HG02678 (cell line): ENCODE results near the gene PHTF2.
"Not testable (repeated sequence)": the region's sequence is repeated elsewhere in the genome, so short reads cannot be mapped to it uniquely, and the experiment has no call there.

Experiments used
- ATAC-seq: cut with Tn5 transposase; IDR thresholded peaks from one replicate; pipeline ENCODE4 v1.9.1; 2021; ENCODE audit warnings: mild to moderate bottlenecking, moderate library complexity; ENCODE audit not compliant: unreplicated experiment

The PHTF2 gene

GRCh38 chr7:77827999-77828398 is 29.4 kb downstream of the PHTF2 start:
- no peak for ATAC-seq

DNA sequence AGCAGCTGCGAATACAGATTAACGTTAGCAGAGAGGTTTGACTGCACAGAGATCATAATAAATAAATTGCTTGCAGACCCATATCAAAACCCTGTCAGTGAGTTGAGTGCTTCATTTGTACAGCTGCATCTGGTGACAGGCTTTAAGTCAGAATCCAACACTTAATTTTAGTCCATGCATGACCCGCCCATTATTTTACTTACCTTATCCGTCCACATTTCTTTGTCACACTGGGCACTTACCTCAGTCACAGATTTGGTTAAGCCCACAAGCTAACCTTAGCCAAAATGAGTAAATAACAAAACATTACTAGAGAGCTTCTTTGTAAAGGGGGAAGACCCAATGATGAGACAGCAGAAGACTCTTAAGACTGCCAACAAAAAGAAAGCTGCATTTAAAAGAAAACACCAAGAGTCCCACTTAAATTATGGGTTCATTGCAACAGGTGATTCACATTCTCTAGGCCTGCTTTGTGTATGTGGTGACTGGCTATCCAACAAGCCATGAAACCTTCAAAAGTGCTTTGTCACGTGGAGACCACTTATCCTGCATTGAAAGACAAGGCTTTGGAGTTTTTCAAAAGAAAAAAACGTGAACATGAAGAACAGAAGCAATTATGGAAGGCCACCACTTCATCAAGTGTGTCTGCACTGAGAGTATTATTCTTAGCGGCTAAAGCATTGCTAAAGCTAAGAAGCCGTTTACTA is 32.2 kb downstream of the PHTF2 start:
- no peak for ATAC-seq

DNA sequence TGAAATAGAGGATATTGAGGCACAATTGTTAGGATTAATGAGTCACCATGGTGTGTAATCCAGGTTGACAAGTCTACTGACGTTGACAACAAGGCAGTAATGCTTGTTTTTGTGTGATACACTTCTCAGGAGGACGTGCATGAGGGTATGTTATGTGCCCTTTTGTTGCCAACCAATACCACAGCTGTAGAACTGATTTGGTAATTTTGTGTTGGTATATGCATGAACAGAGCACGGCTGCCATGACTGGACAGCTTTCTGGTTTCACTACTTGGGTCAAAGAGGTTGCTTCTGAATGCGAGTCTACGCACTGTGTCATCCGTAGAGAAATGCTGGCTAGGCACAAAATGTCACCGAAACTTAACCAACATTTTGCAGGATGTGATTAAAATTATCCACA is 32.9 kb downstream of the PHTF2 start:
- no peak for ATAC-seq

GRCh38 chr7:77831953-77832352 is 33.4 kb downstream of the PHTF2 start:
- no peak for ATAC-seq

GRCh38 chr7:77833136-77833535 is 34.6 kb downstream of the PHTF2 start:
- no peak for ATAC-seq

DNA sequence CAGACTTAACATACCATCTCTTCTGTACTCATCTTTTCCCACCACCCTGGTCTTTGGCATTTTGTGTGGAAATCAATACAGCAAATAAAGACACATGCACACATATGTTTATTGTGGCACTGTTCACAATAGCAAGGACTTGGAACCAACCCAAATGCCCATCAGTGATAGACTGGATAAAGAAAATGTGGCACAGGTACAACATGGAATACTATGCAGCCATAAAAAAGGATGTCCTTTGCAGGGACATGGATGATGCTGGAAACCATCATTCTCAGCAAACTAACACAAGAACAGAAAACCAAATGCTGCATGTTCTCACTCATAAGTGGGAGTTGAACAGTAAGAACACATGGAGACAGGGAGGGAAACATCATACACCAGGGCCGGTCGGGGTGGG is 37.9 kb downstream of the PHTF2 start:
- not testable (repeated sequence) for ATAC-seq

DNA sequence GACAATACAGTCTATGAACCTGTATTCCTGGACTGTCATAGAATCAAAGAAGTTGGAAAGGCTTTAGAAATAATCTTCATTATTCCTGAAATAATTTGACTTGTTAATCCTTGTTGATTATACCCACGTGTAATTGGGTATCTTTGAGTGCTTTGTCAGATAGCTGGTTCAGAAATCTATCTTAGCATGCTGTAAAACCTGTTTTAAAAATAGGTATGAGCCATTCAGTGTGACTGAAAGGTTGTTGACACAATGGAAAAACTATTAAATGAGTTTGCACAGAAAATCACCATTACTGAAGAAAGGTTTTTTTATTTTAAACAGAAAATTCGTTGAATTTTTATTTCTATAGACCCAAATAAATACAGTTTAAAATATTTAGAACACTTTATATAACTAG is 38.7 kb downstream of the PHTF2 start:
- no peak for ATAC-seq

DNA sequence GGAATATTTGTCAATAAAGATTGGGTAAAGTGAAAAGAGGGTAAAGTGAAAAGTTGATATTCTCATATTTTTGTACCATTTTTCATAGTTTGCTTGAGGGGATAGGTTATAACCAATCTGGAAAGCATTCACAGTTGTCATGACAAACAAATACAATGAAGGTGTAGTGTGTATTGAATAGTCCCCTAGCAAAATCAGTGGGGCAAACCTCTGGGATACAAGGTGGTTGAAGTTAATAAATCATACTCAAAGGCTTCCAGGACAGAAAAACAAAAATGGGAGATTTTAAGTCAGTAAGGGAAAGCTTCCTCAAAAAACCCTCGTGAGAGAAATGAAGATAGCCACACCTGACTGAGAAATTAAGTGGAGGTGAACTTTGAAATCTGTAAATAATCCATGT is 39.4 kb downstream of the PHTF2 start:
- no peak for ATAC-seq

- no peak for ATAC-seq
These were observed 40.4 kb downstream of the PHTF2 start for GRCh38 chr7:77838929-77839491.

- no peak for ATAC-seq
These were observed 41.3 kb downstream of the PHTF2 start for GRCh38 chr7:77839919-77840318.

GRCh38 chr7:77843194-77843593 is 44.6 kb downstream of the PHTF2 start:
- ATAC-seq: no peak

- no peak for ATAC-seq
These were observed 47.9 kb downstream of the PHTF2 start for GRCh38 chr7:77846317-77847092.

GRCh38 chr7:77855371-77856083 is 57.0 kb downstream of the PHTF2 start:
- no peak for ATAC-seq

DNA sequence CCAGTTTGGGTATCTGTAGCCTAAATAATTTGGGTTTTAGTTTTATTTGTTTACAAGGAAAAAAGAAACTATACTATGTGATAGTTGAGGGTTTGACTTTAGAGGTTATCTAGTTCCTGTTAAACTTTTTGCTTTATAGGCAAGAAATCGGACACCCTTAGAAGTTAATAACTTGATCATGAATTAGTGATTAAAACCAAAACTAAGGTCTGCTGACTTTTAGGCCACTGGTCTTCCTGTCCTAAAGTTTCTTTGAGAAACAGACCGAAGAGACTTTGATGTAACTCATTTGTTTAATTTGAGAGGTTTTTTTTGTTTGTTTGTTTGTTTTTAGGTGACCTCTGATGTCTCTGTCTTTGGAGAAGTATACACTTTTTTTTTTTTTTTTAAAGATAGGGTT is 59.7 kb downstream of the PHTF2 start:
- ATAC-seq: peak; percentile 55

DNA sequence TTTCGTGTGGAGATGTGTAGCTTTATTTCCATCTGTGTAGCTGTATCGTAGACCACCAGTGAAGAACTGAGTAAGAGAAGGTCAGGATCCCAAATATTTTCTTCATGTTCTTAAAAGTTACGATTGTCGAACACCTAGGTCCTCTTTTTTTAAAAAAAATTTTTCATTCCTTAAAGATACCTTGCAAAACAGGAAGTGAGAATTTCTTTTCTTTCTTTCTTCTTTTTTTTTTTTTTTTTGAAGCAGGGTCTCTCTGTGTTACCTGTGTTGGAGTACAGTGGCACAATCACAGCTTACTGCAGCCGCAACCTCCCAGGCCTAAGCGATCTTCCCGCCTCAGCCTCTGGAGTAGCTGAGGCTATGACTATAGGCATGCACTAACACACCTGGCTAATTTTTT is 60.8 kb downstream of the PHTF2 start:
- no peak for ATAC-seq

DNA sequence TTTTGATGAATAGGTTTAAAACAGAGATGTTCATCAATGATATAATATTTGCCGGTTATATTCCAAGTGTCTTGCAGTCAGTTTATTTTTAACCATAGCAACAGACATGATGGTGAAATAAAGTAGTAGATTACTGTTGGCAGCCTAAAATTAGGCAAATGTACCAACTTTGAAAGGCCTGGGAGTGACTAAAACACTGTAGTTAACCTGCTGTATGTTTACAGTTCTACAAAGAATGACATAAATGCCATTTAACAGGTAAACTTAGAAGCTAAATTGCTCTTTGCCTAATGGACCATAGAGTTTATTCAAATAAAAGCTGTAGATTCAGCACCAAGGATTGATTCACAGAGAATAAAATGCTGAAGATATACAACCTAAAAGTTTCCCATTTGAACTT is 64.1 kb downstream of the PHTF2 start:
- no peak for ATAC-seq

GRCh38 chr7:77863860-77864259 is 65.3 kb downstream of the PHTF2 start:
- ATAC-seq: no peak

DNA sequence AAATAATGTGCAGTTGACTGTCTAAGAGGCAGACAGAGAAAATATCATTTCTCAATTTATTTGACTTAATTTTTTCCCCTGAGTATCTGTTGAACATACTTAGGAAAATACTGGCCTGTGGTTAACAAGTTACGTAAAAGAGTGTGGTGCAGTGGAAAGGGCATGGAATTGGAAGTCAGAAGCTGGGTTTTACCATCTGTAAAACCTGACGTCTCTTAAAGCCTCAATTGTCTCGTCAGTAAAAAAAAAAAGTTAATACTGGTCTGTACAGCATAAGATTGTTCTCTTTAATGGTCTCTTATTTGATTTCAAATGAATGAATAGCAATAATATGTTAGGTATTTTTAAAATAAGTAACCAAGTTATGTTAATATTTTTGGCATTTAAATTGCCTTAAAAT is 67.8 kb downstream of the PHTF2 start:
- ATAC-seq: no peak

DNA sequence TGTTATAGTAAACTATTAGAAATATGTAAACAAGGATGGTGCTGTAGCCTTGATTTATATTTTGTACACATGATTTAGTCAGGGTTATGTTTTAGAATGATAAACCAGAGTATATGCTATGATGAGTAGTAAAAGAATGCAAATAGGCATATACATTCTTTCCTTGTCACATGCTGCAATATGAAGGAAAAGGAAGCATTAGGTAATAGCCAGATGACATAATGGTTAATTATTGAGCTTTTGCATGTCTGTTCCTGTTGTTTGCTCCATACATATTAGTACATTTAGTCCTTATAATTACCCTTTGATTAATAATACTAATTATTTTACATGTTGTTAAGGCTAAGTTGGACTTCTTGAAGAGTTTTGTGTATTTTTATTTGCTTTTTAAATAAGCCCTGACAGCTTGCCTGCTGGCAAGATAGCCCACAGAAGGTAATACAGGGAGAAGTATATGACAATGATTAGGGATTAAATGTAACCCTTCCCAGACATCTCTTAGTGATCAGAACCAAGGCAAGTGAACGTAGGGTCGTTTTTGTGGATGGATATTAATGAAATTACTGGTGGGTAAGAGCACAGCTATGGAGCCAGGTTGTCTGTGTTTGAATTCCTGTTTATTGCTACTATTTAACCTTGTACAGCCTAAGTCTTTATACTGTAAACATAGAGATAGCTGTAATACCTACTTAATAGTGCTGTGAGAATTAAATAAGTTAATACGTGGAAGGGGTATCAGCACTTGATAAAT is 68.4 kb downstream of the PHTF2 start:
- ATAC-seq: no peak

DNA sequence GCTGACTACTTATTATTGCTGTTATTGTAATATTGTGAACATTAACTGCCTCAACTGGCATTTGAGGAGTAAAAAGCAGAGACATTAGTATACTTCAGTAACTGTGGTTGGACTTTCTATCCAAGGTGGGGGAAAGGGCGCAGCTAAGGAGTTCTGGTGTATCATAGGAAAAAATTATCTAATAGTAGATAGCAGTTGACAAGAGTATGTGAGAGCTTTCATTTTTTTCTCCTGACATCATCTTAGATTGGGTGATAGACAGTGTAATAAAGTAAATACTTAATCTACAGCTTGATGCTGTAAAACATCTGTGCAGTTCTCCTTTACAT is 68.9 kb downstream of the PHTF2 start:
- no peak for ATAC-seq

DNA sequence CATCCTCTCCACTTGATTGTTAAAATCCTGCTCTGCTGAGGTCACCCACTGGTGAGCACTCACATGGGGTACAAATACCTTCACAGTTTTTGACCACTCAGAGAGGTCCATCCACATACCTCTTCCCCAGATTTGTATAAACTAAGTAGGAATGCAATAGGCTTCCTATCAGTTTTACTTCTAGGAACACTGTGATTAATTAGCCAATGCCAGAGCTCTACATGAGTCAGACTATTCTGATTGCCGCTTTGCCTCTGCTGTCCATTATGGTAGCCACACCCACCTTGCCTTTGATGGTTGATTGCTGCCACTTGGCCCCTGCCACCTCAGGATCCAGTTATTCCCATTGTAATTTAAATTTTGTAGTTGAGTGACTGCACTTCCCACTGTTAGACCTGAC is 73.7 kb downstream of the PHTF2 start:
- ATAC-seq: not testable (repeated sequence)
